Esophagus (tissue), 2 donors: ENCODE measurements around the gene FDX1. TPM values are rescaled to one million over a fixed set of nuclear protein-coding genes. Genes with fewer than 3 reads are reported as not detected.

Experiments used
- H3K27ac ChIP-seq, 2 donors: one replicate each; pipeline ENCODE4 v1.5.1; 2013; ENCODE audit warnings: low read depth in 2 of 2, mild to moderate bottlenecking in 2 of 2, inconsistent platforms in 1 of 2, low read length in 1 of 2, moderate library complexity in 1 of 2
- H3K27me3 ChIP-seq, 2 donors: one replicate each; pipeline ENCODE4 v1.6.1; 2013; ENCODE audit warnings: low read length in 2 of 2, control low read depth in 1 of 2, mild to moderate bottlenecking in 1 of 2; ENCODE audit not compliant: insufficient read depth in 2 of 2, control insufficient read depth in 1 of 2
- H3K36me3 ChIP-seq, 2 donors: one replicate each; pipeline ENCODE4 v1.6.1; 2013; ENCODE audit warnings: low read length in 1 of 2; ENCODE audit not compliant: control insufficient read depth in 2 of 2, insufficient read depth in 2 of 2
- H3K4me1 ChIP-seq, 2 donors: one replicate each; pipeline ENCODE4 v1.6.1; 2013; ENCODE audit warnings: low read length in 1 of 2; ENCODE audit not compliant: control insufficient read depth in 2 of 2, insufficient read depth in 2 of 2
- H3K4me3 ChIP-seq, 2 donors: one replicate each; pipeline ENCODE4 v1.5.1; 2013; ENCODE audit warnings: low read length in 2 of 2, mild to moderate bottlenecking in 2 of 2, low read depth in 1 of 2, moderate library complexity in 1 of 2
- H3K9me3 ChIP-seq, 2 donors: one replicate each; pipeline ENCODE4 v1.6.1; 2013; ENCODE audit warnings: mild to moderate bottlenecking in 2 of 2, low read depth in 1 of 2, low read length in 1 of 2, moderate library complexity in 1 of 2; ENCODE audit not compliant: control insufficient read depth in 2 of 2, insufficient read depth in 1 of 2
- WGBS, 2 donors: extraction: QIAGEN DNeasy Blood & Tissue Kit; methylation state at CpG; one replicate each; pipeline ENCODE4 v1.1.7; 2013; 5-methylcytosine and 5-hydroxymethylcytosine counted together
- polyA plus RNA-seq, 2 donors: library from polyadenylated mRNA; stranded (reverse); fragments of 200-250 nt; gene quantifications; one replicate each; pipeline ENCODE4 v1.2.3, GENCODE V29; 2013
- donor health status: healthy with polysubstance abuse.
- donor health status: Bipolar disorder and iron deficiency.

The FDX1 gene
- polyA plus RNA-seq, 2 donors: 8.0 to 9.4 TPM

- Histone ChIP-seq H3K4me3 (no peak overlapping the region), H3K36me3 (peaks cover 0 to 5% of the 10 kb centered on the region in 2 donors), H3K27ac (no peak overlapping the region), H3K27me3 (no peaks in the 10 kb centered on the region), H3K9me3 (no peaks in the 10 kb centered on the region), H3K4me1 (no peaks in the 10 kb centered on the region)
- 69 to 72% methylated on average over 1 of the region's 1 CpG for WGBS, 2 donors
These were observed 15.7 kb downstream of the FDX1 start for GRCh38 chr11:110445437-110445836.

GRCh38 chr11:110446061-110446460 is 16.3 kb downstream of the FDX1 start:
- Histone ChIP-seq H3K27ac (no peak overlapping the region), H3K36me3 (peaks cover 0 to 5% of the 10 kb centered on the region in 2 donors), H3K4me1 (no peaks in the 10 kb centered on the region), H3K27me3 (no peaks in the 10 kb centered on the region), H3K4me3 (no peak overlapping the region), H3K9me3 (no peaks in the 10 kb centered on the region)
- WGBS, 2 donors: 90 to 97% methylated on average over 3 of the region's 3 CpGs

GRCh38 chr11:110446594-110446993 is 16.8 kb downstream of the FDX1 start:
- H3K4me3 ChIP-seq: no peak overlapping the region
- no peaks in the 10 kb centered on the region for H3K9me3 ChIP-seq
- WGBS, 2 donors: 96% methylated on average over 10 of the region's 10 CpGs
- H3K36me3 ChIP-seq: peaks cover 0 to 5% of the 10 kb centered on the region in 2 donors
- no peak overlapping the region for H3K27ac ChIP-seq
- H3K27me3 ChIP-seq: no peaks in the 10 kb centered on the region
- no peaks in the 10 kb centered on the region for H3K4me1 ChIP-seq

GRCh38 chr11:110447343-110447742 is 17.6 kb downstream of the FDX1 start:
- H3K9me3 ChIP-seq: no peaks in the 10 kb centered on the region
- 96 to 97% methylated on average over 4 of the region's 4 CpGs for WGBS, 2 donors
- peaks cover 0 to 5% of the 10 kb centered on the region in 2 donors for H3K36me3 ChIP-seq
- no peak overlapping the region for H3K4me3 ChIP-seq
- no peak overlapping the region for H3K27ac ChIP-seq
- no peaks in the 10 kb centered on the region for H3K4me1 ChIP-seq
- H3K27me3 ChIP-seq: no peaks in the 10 kb centered on the region

GRCh38 chr11:110447897-110448745 is 18.4 kb downstream of the FDX1 start:
- Histone ChIP-seq H3K9me3 (no peaks in the 10 kb centered on the region), H3K27ac (no peak overlapping the region), H3K4me3 (no peak overlapping the region), H3K4me1 (no peaks in the 10 kb centered on the region), H3K27me3 (no peaks in the 10 kb centered on the region), H3K36me3 (peaks cover 0 to 5% of the 10 kb centered on the region in 2 donors)
- 55 to 66% methylated on average over 5 of the region's 5 CpGs for WGBS, 2 donors

GRCh38 chr11:110450246-110450645 is 20.5 kb downstream of the FDX1 start:
- WGBS, 2 donors: 91 to 92% methylated on average over 2 of the region's 2 CpGs
- Histone ChIP-seq H3K27ac (no peak overlapping the region), H3K4me1 (no peaks in the 10 kb centered on the region), H3K4me3 (no peak overlapping the region), H3K27me3 (no peaks in the 10 kb centered on the region), H3K36me3 (peaks cover 0 to 5% of the 10 kb centered on the region in 2 donors), H3K9me3 (no peaks in the 10 kb centered on the region)

- WGBS, 2 donors: 98 to 100% methylated on average over 2 of the region's 2 CpGs
- no peak overlapping the region for H3K4me3 ChIP-seq
- no peaks in the 10 kb centered on the region for H3K27me3 ChIP-seq
- no peaks in the 10 kb centered on the region for H3K9me3 ChIP-seq
- H3K27ac ChIP-seq: no peak overlapping the region
- H3K36me3 ChIP-seq: no peaks in the 10 kb centered on the region
- H3K4me1 ChIP-seq: no peaks in the 10 kb centered on the region
These were observed 23.0 kb downstream of the FDX1 start for GRCh38 chr11:110452720-110453119.

- WGBS, 2 donors: 72 to 75% methylated on average over 5 of the region's 5 CpGs
- H3K27me3 ChIP-seq: no peaks in the 10 kb centered on the region
- H3K27ac ChIP-seq: no peak overlapping the region
- no peaks in the 10 kb centered on the region for H3K9me3 ChIP-seq
- no peak overlapping the region for H3K4me3 ChIP-seq
- H3K4me1 ChIP-seq: no peaks in the 10 kb centered on the region
- H3K36me3 ChIP-seq: no peaks in the 10 kb centered on the region
These were observed 24.1 kb downstream of the FDX1 start for GRCh38 chr11:110453684-110454354.

GRCh38 chr11:110454609-110455008 is 24.9 kb downstream of the FDX1 start:
- WGBS, 2 donors: 73 to 76% methylated on average over 1 of the region's 1 CpG
- Histone ChIP-seq H3K4me3 (no peak overlapping the region), H3K4me1 (no peaks in the 10 kb centered on the region), H3K9me3 (no peaks in the 10 kb centered on the region), H3K27me3 (no peaks in the 10 kb centered on the region), H3K27ac (no peak overlapping the region), H3K36me3 (no peaks in the 10 kb centered on the region)
